ENCODE measurements around the gene GATAD2A. TPM values are rescaled to one million over a fixed set of nuclear protein-coding genes. Genes with fewer than 3 reads are reported as not detected.

Gene GATAD2A
- total RNA-seq, 1 donor from 2014 or later, result 25.9 TPM

- no peak for DNase-seq (ENCODE audit: missing footprints)
- intact Hi-C loops (cut with DNase I), result loop anchor here (10.0 kb wide), 1 partner anchor 306 kb away; the partner anchor contains the start of gene NR2C2AP
- ATAC-seq, result no peak
These were observed 105.0 kb downstream of the GATAD2A start for GRCh38 chr19:19510432-19510831.

- no peak for ATAC-seq
- DNase-seq (ENCODE audit: missing footprints), result no peak
- intact Hi-C loops (cut with DNase I), result loop anchor here (10.0 kb wide), 1 partner anchor 309 kb away; the partner anchor contains the start of gene NR2C2AP
These were observed 108.2 kb downstream of the GATAD2A start for GRCh38 chr19:19513682-19514081.

DNA sequence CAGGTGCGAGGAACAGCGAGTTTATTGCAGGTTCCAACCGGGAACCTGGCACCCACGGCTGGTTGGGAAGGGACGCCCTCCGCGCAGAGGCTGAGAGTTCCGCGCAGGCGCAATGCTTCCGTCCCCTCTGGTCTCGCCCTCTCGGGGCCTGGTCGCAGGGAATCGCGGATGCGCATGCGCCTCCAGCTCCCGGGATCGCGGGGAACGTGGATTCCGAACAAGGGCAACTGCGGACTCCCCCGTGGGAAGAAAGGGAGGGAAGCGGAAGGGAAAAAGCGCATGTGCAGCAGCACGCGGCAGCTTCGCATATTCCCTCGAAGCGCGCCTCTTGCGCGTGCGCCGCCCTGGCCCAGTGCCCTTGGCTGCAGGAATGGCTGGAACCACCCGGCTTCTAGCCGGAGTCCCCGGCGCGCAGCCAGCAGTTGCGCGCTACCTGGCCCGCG is 108.8 kb downstream of the GATAD2A start:
- ATAC-seq (peak; percentile 58), DNase-seq (ENCODE audit: missing footprints) (peak; percentile 87)
- intact Hi-C loops (cut with DNase I), result loop anchor here (10.0 kb wide), 1 partner anchor 309 kb away; the partner anchor contains the start of gene NR2C2AP

DNA sequence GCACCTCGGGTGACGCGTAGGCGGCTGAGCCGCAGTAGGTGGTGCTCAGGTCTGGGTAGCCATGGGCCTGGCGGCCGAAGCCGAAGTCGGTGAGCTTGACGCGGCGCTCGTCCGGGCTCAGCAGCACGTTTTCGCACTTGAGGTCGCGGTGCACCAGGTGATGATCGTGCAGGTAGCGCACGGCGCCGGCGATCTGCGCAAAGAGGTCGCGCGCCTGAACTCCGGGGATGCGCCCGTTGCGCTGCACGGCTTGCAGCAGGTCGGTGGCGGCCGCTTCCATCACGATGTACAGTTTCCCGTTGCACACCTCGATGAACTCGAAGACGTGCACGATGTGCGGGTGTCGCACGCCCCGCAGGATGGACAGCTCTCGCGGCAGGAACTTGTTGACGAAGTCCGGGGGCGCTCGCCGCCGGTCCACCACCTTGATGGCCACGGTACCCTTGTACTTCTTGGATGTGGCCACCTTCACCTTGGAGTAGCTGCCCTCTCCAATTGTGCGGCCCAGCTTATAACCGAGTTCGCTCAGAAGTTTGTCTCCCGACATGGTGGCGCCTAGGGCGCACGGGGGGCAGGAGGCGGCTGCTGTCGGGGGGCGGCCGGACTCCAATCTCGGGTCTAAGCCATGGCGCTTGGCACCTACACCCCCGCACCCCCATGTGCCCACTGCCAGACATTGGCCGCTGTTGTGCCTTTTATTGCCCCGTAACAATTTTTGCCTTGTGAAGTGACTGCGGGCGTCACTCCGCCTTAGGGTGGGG is 109.6 kb downstream of the GATAD2A start, which contains the start of gene TSSK6:
Gene TSSK6, minus strand, starts transcription at position 668 of the 761 bp plus-strand sequence. Its CDS starts 121 bp downstream, at position 547.
- intact Hi-C loops (cut with DNase I), result loop anchor here (10.0 kb wide), 1 partner anchor 310 kb away; the partner anchor contains the start of gene NR2C2AP
- ATAC-seq (no peak), DNase-seq (ENCODE audit: missing footprints) (no peak)

DNA sequence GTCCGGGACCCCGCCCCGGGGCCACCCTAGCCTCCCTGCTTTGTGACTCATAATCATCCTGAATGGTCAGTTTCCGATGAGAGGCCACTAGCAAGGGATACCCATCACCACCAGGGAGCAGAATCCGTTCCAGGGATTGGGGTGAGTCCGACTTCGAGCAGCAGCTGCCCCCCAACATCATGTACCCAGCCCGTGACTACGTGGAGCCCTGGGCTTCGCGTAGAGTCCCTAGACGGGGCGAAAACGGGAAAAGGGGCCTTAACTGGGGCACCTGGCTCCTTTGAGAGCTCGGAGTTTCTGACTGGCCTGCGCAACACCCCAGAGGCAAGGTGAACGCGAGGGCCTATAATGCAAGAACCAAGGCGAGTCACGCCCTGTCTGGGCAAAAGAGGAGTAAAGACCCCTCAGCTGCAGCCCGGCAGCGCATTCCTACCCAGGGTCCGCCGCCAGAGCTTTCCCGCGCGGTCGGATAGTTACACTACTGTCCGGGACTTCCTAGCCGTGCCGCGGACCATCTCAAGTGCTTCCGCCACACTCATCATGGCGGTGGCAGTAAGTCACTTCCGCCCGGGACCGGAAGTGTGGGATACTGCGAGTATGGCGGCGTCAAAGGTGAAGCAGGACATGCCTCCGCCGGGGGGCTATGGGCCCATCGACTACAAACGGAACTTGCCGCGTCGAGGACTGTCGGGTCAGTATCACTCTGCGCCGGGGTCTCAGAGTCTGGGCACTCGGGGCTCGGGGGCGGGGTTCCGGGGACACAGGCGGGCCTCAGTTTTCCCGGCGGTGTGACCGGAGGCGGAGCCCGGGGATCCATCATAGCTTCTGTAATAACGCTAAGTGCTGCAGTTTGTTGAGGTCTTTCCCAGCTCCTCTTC is 110.4 kb downstream of the GATAD2A start, which contains the start of gene NDUFA13:
Gene NDUFA13, plus strand, starts transcription at position 584 of the 878 bp plus-strand sequence. Its CDS starts 14 bp downstream, at position 598.
- peak; percentile 91 for ATAC-seq
- intact Hi-C loops (cut with DNase I), result loop anchor here (10.0 kb wide), 1 partner anchor 311 kb away; the partner anchor contains the start of gene NR2C2AP
- peak; percentile 95 for DNase-seq (ENCODE audit: missing footprints)

DNA sequence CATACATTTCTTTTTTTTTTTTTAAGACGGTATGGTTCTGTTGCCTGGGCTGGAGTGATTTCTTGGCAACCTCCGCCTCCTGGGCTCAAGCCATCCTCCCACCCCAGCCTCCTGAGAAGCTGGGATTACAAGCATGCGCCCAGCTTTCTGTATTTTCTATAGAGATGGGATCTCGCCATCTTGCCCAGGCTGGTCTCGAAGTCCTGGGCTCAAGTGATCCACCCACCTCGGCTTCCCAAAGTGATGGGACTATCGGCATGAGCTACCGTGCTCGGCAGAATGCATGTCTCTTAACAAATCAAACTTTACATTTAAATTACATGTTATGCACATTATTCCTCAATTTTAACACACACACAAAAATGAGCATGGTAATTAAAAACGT is 111.8 kb downstream of the GATAD2A start:
- intact Hi-C loops (cut with DNase I), result loop anchor here (10.0 kb wide), 1 partner anchor 312 kb away; the partner anchor contains the start of gene NR2C2AP
- DNase-seq (ENCODE audit: missing footprints) (no peak), ATAC-seq (no peak)

- DNase-seq (ENCODE audit: missing footprints), result no peak
- intact Hi-C loops (cut with DNase I), result no loop called here
- no peak for ATAC-seq
These were observed 115.5 kb downstream of the GATAD2A start for GRCh38 chr19:19520989-19521388.

GRCh38 chr19:19523177-19523576 is 117.7 kb downstream of the GATAD2A start:
- intact Hi-C loops (cut with DNase I), result no loop called here
- ATAC-seq, result no peak
- no peak for DNase-seq (ENCODE audit: missing footprints)

GRCh38 chr19:19524053-19524452 is 118.6 kb downstream of the GATAD2A start:
- DNase-seq (ENCODE audit: missing footprints), result no peak
- no peak for ATAC-seq
- intact Hi-C loops (cut with DNase I), result no loop called here

- intact Hi-C loops (cut with DNase I), result no loop called here
- ATAC-seq (no peak), DNase-seq (ENCODE audit: missing footprints) (no peak)
These were observed 120.3 kb downstream of the GATAD2A start for GRCh38 chr19:19525611-19526380.

GRCh38 chr19:19526581-19527370 is 121.3 kb downstream of the GATAD2A start:
- DNase-seq (ENCODE audit: missing footprints), result no peak
- intact Hi-C loops (cut with DNase I), result no loop called here
- ATAC-seq, result no peak

GRCh38 chr19:19527371-19527656 is 121.8 kb downstream of the GATAD2A start:
- DNase-seq (ENCODE audit: missing footprints), result no peak
- intact Hi-C loops (cut with DNase I), result no loop called here
- no peak for ATAC-seq

DNA sequence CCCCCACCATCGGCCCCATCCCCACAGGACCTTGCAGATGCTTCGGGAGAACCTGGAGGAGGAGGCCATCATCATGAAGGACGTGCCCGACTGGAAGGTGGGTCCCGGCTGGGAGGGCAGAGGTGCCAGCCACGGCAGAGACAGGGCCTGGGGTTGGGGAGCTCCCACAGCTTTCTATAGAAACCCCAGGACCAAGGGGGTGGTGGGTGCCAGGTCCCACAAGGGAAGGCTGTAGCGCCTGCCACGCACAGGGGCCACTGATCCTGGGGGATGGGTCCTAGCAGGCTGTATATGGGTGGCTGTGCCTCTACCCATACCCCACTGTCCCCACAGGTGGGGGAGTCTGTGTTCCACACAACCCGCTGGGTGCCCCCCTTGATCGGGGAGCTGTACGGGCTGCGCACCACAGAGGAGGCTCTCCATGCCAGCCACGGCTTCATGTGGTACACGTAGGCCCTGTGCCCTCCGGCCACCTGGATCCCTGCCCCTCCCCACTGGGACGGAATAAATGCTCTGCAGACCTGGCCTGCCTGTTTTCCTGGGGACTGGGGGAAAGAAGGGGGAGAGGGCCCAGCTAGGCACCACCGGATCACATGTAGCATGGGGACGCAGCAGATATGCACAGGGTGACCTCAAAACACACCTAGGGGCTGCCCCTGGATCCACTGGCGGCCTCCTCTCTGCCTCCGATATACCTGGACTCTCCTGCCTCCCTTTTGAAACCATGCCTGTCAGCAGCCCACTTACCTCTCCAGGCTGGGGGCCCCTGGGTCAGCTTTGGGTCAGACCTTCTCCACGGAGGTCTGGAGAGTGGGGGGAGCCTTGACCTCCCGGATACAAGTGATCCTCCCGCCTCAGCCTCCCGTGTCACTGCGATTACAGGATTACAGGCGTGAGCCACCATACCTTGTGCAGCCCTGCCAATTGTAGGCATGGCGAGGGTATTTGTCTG is 122.5 kb downstream of the GATAD2A start:
- peak; percentile 2 for ATAC-seq
- intact Hi-C loops (cut with DNase I), result no loop called here
- no peak for DNase-seq (ENCODE audit: missing footprints)

DNA sequence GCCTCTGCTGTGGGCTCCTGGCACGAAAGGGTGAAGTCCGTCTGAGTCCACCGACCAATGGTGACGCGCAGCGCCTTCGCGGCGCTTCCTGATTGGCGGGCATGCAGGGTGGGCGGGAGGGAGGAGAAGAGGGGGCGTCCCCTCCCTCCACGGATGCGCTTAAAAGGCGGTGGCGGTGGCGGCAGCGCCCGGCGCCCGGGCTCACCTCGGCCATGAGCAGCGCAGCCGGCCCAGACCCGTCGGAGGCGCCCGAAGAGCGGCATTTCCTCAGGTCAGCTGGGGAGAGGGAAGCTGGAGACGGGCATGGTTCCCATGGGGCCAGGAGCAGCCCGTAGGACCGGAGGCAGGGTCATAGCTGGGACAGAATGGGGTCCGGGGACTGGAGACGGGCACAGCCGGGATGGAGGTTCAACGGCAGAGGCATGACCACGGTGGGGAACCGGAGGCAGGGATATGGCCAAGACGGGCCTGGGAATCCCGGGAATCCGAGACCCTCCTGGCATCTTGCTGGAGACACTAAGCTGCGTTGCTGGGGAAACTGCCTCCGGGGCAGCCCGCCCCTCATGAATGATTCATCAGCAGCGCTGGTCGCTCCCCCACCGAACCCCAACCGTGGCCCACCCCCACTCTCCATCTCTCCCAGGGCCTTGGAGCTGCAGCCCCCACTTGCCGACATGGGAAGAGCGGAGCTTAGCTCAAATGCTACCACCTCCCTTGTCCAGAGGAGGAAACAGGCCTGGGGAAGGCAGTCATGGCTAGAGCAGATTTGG is 123.4 kb downstream of the GATAD2A start, which contains the start of gene YJEFN3:
Gene YJEFN3, plus strand, starts transcription at position 191 of the 770 bp plus-strand sequence. Its CDS starts 22 bp downstream, at position 213.
- intact Hi-C loops (cut with DNase I), result no loop called here
- DNase-seq (ENCODE audit: missing footprints), result no peak
- peak; percentile 29 for ATAC-seq

DNA sequence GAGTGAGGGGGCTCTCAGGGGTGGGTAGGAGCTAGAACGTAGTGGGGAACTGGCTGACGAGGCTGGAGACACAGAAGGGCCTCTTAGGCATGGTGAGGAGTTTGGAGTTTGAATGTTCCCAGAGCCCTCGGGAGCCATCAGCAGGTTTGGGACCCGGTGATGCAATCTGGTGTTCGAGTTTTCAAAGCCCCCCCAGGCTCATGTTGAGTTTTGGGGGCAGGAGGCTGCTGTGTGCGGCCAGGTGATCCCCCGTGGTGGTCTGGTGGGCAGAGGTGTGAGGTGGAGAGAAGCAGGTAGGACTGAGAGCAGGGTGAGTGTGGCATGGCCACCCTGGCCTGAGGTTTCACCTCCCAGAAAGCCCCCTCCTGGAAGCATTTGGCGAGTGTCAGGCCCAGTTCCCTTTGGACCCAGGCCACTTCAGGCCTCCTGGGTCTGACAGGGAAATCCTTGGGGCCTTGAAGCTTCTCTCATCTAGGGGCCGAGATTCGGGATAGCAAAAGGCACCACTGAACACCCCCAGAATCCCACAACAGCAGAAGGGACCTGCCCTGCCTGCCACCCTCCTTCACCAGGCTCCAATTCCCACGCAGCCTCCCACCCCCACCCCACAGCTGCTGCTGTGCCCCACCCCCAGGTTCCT is 124.4 kb downstream of the GATAD2A start:
- ATAC-seq (no peak), DNase-seq (ENCODE audit: missing footprints) (no peak)
- intact Hi-C loops (cut with DNase I), result no loop called here

DNA sequence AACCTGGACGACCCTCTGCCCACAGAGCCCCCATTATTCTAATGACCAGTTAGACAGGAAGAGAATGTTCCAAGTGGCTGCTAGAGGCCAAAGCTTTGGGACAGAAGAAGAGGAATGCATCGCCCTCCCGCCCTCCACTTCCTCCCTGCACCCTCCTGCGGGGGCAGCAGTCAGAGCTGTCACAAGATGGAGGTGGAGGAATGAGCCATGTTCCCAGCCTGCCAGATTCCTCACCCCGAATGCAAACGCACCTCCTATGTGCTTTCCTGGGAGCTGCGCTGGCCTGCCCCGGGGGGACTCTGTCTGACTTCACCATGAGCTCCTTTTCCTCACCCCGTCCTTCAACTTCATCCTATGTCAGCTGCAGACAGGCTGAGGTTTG is 124.9 kb downstream of the GATAD2A start:
- ATAC-seq, result no peak
- intact Hi-C loops (cut with DNase I), result no loop called here
- DNase-seq (ENCODE audit: missing footprints), result no peak
